Endothelial cell of umbilical vein (primary cell): Measurements from ENCODE around the gene SDF4.

Source experiments
- EZH2 ChIP-seq: IDR thresholded peaks from 2 replicates; pipeline ENCODE4 v1.6.1; 2012; ENCODE audit warnings: borderline replicate concordance, low read depth, mild to moderate bottlenecking, moderate library complexity, low read length, inconsistent platforms; ENCODE audit not compliant: severe bottlenecking
- MYC ChIP-seq: IDR thresholded peaks from one replicate; pipeline ENCODE4 v1.6.1; 2011; ENCODE audit warnings: mild to moderate bottlenecking, low read depth, low read length
- POLR2A ChIP-seq: IDR thresholded peaks from 2 replicates; pipeline ENCODE4 v1.6.1; 2012; ENCODE audit warnings: low read depth, mild to moderate bottlenecking, control low read depth, low read length
- POLR2AphosphoS5 ChIP-seq: IDR thresholded peaks from 2 replicates; pipeline ENCODE4 v1.6.1; 2012; ENCODE audit warnings: low read depth, mild to moderate bottlenecking, control low read depth, low read length, moderate library complexity; ENCODE audit not compliant: insufficient read depth
- TF ChIP-seq, protein P1 (sequence below): IDR thresholded peaks from 2 replicates; pipeline ENCODE4 v1.6.1; 2011; ENCODE audit not compliant: insufficient read depth, insufficient read length
- TF ChIP-seq, protein P2 (sequence below), 2 donors: IDR thresholded peaks; 1 replicate in 1 of 2; 2 replicates in 1 of 2; pipeline ENCODE4 v1.5.1; 2011; ENCODE audit warnings: low read length in 2 of 2, mild to moderate bottlenecking in 2 of 2, moderate library complexity in 2 of 2, control low read depth in 1 of 2, inconsistent platforms in 1 of 2, low read depth in 1 of 2; ENCODE audit not compliant: insufficient read depth in 1 of 2; ENCODE audit errors: extremely low read depth in 1 of 2

DNA sequence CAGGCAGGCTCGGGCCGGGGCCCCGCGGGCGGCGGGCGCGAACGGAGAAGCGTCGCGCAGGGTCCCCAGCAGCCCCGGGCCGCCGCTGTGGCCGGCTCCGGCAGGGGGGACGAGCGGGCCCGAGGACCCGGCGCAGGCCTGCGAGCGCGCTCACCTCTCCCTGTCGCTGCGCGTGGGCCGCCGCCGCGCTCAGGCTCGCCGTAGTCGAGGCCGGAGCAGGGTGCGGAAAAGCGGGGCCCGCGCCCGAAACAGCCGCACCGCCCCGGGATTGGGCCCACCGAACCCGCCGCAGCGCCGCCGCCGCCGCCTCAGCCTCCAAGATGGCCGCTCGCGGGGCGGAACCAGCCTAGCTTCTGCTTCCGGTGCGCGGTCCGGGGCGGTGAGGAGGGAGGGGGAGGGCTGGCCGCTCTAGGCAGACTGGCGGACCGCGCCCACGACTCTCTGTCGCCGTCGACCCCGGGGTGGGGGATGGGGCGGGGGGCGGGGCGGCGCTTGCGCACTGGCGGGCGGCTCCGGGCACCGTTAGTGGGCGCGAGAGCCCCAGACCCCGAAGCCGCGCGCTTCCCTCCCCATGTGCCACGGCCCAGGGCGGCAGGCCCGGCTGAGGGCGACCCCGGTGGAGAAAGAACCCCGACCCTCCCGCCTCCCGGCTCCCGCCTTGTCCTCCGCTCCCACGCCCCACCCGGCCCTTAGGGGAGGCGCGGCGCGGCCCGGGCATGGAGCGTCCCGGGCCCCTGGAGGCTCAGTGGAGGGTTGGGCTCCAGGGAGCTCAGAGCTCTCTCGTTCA lies 41.9 kb upstream of the SDF4 start, which contains the start of gene UBE2J2:
- TF ChIP-seq, protein P1, sequence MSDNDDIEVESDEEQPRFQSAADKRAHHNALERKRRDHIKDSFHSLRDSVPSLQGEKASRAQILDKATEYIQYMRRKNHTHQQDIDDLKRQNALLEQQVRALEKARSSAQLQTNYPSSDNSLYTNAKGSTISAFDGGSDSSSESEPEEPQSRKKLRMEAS, result no peak
- TF ChIP-seq, protein P2, sequence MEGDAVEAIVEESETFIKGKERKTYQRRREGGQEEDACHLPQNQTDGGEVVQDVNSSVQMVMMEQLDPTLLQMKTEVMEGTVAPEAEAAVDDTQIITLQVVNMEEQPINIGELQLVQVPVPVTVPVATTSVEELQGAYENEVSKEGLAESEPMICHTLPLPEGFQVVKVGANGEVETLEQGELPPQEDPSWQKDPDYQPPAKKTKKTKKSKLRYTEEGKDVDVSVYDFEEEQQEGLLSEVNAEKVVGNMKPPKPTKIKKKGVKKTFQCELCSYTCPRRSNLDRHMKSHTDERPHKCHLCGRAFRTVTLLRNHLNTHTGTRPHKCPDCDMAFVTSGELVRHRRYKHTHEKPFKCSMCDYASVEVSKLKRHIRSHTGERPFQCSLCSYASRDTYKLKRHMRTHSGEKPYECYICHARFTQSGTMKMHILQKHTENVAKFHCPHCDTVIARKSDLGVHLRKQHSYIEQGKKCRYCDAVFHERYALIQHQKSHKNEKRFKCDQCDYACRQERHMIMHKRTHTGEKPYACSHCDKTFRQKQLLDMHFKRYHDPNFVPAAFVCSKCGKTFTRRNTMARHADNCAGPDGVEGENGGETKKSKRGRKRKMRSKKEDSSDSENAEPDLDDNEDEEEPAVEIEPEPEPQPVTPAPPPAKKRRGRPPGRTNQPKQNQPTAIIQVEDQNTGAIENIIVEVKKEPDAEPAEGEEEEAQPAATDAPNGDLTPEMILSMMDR (IDR thresholded peaks at IDR 0.05; ENCODE audit: extremely low read depth in 1 of 2, insufficient read depth in 1 of 2, low read depth in 1 of 2, low read length in 2 of 2), result peak in 1 of 2 donors; percentile 3
- TF ChIP-seq POLR2A (peak; percentile 84), MYC (no peak), EZH2 (no peak), POLR2AphosphoS5 (peak; percentile 96)
